ENCODE data around the gene SURF6. TPM values are rescaled to one million over a fixed set of nuclear protein-coding genes. Genes with fewer than 3 reads are reported as not detected.
A peak's percentile ranks its signal among the peaks of the same experiment; 100 is the strongest.
"Not testable (repeated sequence)": the region's sequence is repeated elsewhere in the genome, so short reads cannot be mapped to it uniquely, and the experiment has no call there.

The SURF6 gene
- total RNA-seq, 1 donor from 2014 or later, result 24.9 TPM

GRCh38 chr9:133294257-133294656, 41.7 kb downstream of the SURF6 start:
- DNase-seq (ENCODE audit: low spot score in 2 of 2, unreplicated experiment in 2 of 2), result no peak
- peaks cover 3% of the 10 kb centered on the region for H3K27me3 Mint-ChIP-seq (ENCODE audit: low read depth)
- H3K4me3 Mint-ChIP-seq, result no peak overlapping the region
- H3K4me1 Mint-ChIP-seq, result no peaks in the 10 kb centered on the region
- H3K9me3 Mint-ChIP-seq, result peaks cover 52% of the 10 kb centered on the region
- H3K36me3 Mint-ChIP-seq, result no peaks in the 10 kb centered on the region
- no peak for TF ChIP-seq CTCF (IDR thresholded peaks at IDR 0.05; ENCODE audit: unreplicated experiment)
- no peak overlapping the region for H3K27ac Mint-ChIP-seq

- H3K9me3 Mint-ChIP-seq, result peaks cover 60% of the 10 kb centered on the region
- no peaks in the 10 kb centered on the region for H3K36me3 Mint-ChIP-seq
- no peaks in the 10 kb centered on the region for H3K4me1 Mint-ChIP-seq
- no peak overlapping the region for H3K27ac Mint-ChIP-seq
- TF ChIP-seq CTCF (IDR thresholded peaks at IDR 0.05; ENCODE audit: unreplicated experiment), result no peak
- H3K27me3 Mint-ChIP-seq (ENCODE audit: low read depth), result peaks cover 3% of the 10 kb centered on the region
- H3K4me3 Mint-ChIP-seq, result no peak overlapping the region
- DNase-seq (ENCODE audit: low spot score in 2 of 2, unreplicated experiment in 2 of 2), result no peak
Observed at GRCh38 chr9:133290751-133291302, 45.2 kb downstream of the SURF6 start.

DNA sequence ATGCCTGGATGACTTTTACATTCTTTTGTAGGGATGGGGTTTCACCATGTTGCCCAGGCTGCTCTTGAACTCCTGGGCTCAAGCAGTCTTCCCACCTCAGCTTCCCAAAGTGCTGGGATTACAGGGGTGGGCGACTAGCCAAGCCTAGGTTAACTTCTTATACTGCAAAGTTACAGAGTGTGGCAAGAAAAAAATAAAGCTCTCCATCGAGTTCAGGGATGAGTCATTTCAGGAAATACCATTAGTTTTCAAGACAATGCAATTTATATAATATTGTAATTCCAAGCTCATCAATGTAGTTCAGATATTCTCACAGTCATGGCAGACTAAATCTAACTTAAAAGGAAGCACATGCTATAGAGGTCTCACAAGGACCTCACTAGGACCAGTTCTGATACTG, 49.5 kb downstream of the SURF6 start:
- Mint-ChIP-seq H3K9me3 (peaks cover 31% of the 10 kb centered on the region), H3K36me3 (no peaks in the 10 kb centered on the region), H3K4me3 (no peak overlapping the region)

GRCh38 chr9:133285252-133285775, 50.7 kb downstream of the SURF6 start:
- Mint-ChIP-seq H3K9me3 (peaks cover 20% of the 10 kb centered on the region), H3K27ac (no peak overlapping the region), H3K36me3 (no peaks in the 10 kb centered on the region), H3K4me1 (no peaks in the 10 kb centered on the region), H3K4me3 (no peak overlapping the region), H3K27me3 (ENCODE audit: low read depth) (peaks cover 6% of the 10 kb centered on the region)
- TF ChIP-seq CTCF (IDR thresholded peaks at IDR 0.05; ENCODE audit: unreplicated experiment), result no peak
- DNase-seq (ENCODE audit: low spot score in 2 of 2, unreplicated experiment in 2 of 2), result no peak

More for the DNA sequence above, 49.5 kb downstream of the SURF6 start:
- Mint-ChIP-seq H3K27ac (no peak overlapping the region), H3K4me1 (no peaks in the 10 kb centered on the region), H3K27me3 (ENCODE audit: low read depth) (no peaks in the 10 kb centered on the region)
- TF ChIP-seq CTCF (IDR thresholded peaks at IDR 0.05; ENCODE audit: unreplicated experiment), result no peak
- no peak for DNase-seq (ENCODE audit: low spot score in 2 of 2, unreplicated experiment in 2 of 2)

DNA sequence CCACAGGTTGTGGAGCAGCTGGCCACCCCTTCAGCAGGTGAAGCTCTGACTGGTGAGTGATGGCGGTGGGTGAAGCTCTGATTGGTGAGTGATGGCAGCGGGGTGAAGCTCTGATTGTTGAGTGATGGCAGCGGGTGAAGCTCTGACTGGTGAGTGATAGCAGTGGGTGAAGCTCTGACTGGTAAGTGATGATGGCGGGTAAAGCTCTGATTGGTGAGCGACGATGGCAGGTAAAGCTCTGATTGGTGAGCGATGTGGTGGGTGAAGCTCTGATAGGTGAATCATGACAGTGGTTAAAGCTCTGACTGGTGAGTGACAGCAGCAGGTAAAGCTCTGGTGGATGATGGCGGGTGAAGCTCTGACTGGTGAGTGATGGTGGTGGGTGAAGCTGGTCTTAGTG, 51.6 kb downstream of the SURF6 start:
- Mint-ChIP-seq H3K27me3 (ENCODE audit: low read depth) (peaks cover 14% of the 10 kb centered on the region), H3K27ac (no peak overlapping the region), H3K4me1 (no peaks in the 10 kb centered on the region), H3K36me3 (no peaks in the 10 kb centered on the region), H3K4me3 (no peak overlapping the region), H3K9me3 (peaks cover 12% of the 10 kb centered on the region)
- no peak for DNase-seq (ENCODE audit: low spot score in 2 of 2, unreplicated experiment in 2 of 2)
- no peak for TF ChIP-seq CTCF (IDR thresholded peaks at IDR 0.05; ENCODE audit: unreplicated experiment)

DNA sequence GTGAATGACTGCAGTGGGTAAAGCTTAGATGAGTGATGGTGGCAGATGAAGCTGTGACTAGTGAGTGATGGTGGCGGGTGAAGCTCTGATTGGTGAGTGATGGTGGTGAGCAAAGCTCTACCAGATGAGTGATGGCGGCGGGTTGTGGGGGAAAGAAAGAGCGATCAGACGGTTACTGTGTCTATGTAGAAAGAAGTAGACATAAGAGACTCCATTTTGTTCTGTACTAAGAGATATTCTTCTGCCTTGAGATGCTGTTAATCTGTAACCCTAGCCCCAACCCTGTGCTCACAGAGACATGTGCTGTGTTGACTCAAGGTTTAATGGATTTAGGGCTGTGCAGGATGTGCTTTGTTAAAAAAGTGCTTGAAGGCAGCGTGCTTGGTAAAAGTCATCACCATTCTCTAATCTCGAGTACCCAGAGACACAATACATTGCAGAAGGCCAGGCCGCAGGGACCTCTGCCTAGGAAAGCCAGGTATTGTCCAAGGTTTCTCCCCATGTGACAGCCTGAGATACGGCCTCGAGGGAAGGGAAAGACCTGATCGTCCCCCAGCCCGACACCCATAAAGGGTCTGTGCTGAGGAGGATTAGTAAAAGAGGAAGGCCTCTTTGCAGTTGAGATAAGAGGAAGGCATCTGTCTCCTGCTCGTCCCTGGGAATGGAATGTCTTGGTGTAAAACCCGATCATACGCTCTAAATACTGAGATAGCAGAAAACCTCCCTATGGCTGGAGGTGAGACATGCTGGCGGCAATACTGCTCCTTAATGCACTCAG, 52.5 kb downstream of the SURF6 start:
- H3K4me3 Mint-ChIP-seq, H3K4me1 Mint-ChIP-seq, H3K9me3 Mint-ChIP-seq, H3K27ac Mint-ChIP-seq, H3K36me3 Mint-ChIP-seq: not testable (repeated sequence)
- DNase-seq (ENCODE audit: low spot score in 2 of 2, unreplicated experiment in 2 of 2), result peak in 1 of 2 experiments; percentile 20
- peaks cover 23% of the 10 kb centered on the region for H3K27me3 Mint-ChIP-seq (ENCODE audit: low read depth)
